ENCODE results near the gene ZNF775. TPM values are rescaled to one million over a fixed set of nuclear protein-coding genes. Genes with fewer than 3 reads are reported as not detected.

The ZNF775 gene
- total RNA-seq, 2 experiments from 2014 or later, result 4.7 to 4.9 TPM

- no peak overlapping the region for H3K4me3 Mint-ChIP-seq
- no peaks in the 10 kb centered on the region for H3K9me3 Mint-ChIP-seq
- no peak for DNase-seq
- ChIA-PET POLR2A (interaction anchor here (1.0 kb wide), 2 partner anchors 32 to 44 kb away, joined by 3 to 4 read pairs; a partner anchor contains a TSS), CTCF (interaction anchor here (0.9 to 1.5 kb wide), 2 partner anchors 44 to 87 kb away, joined by 3 to 4 read pairs; a partner anchor contains a TSS)
- H3K27ac Mint-ChIP-seq, result no peak overlapping the region
- H3K36me3 Mint-ChIP-seq (ENCODE audit: low read depth), result peaks cover 3% of the 10 kb centered on the region
- peaks cover 58% of the 10 kb centered on the region for H3K4me1 Mint-ChIP-seq (ENCODE audit: low read depth)
- ATAC-seq, result no peak
- no peaks in the 10 kb centered on the region for H3K27me3 Mint-ChIP-seq
- no peak for TF ChIP-seq CTCF (IDR thresholded peaks at IDR 0.05)
- intact Hi-C loops (cut with micrococcal nuclease), result no loop called here
Measured at GRCh38 chr7:150361807-150362621, 17.1 kb upstream of the ZNF775 start.

GRCh38 chr7:150363370-150363769, 15.8 kb upstream of the ZNF775 start:
- DNase-seq (no peak), ATAC-seq (no peak)
- ChIA-PET POLR2A (interaction anchor here (1.0 to 1.1 kb wide), 3 partner anchors 14 to 42 kb away, joined by 3 to 4 read pairs (median 3); a partner anchor contains a TSS), CTCF (interaction anchor here (0.9 to 1.7 kb wide), 2 partner anchors 8 to 42 kb away, joined by 3 to 5 read pairs; a partner anchor contains a TSS)
- H3K9me3 Mint-ChIP-seq, result no peaks in the 10 kb centered on the region
- no peak for TF ChIP-seq CTCF (IDR thresholded peaks at IDR 0.05)
- H3K27me3 Mint-ChIP-seq, result no peaks in the 10 kb centered on the region
- no peak overlapping the region for H3K4me3 Mint-ChIP-seq
- H3K4me1 Mint-ChIP-seq (ENCODE audit: low read depth), result peaks cover 54% of the 10 kb centered on the region
- no peak overlapping the region for H3K27ac Mint-ChIP-seq
- peaks cover 3% of the 10 kb centered on the region for H3K36me3 Mint-ChIP-seq (ENCODE audit: low read depth)
- intact Hi-C loops (cut with micrococcal nuclease), result no loop called here

GRCh38 chr7:150363872-150364271, 15.3 kb upstream of the ZNF775 start:
- intact Hi-C loops (cut with micrococcal nuclease), result no loop called here
- no peak for ATAC-seq
- ChIA-PET CTCF (interaction anchor here (1.7 kb wide), 1 partner anchor 9 kb away, joined by 5 read pairs; no protein-coding TSS in a partner anchor), POLR2A (interaction anchor here (1.1 kb wide), 1 partner anchor 14 kb away, joined by 3 read pairs; no protein-coding TSS in a partner anchor)
- no peak overlapping the region for H3K4me3 Mint-ChIP-seq
- H3K4me1 Mint-ChIP-seq (ENCODE audit: low read depth), result peaks cover 49% of the 10 kb centered on the region
- no peaks in the 10 kb centered on the region for H3K9me3 Mint-ChIP-seq
- H3K36me3 Mint-ChIP-seq (ENCODE audit: low read depth), result peaks cover 3% of the 10 kb centered on the region
- no peaks in the 10 kb centered on the region for H3K27me3 Mint-ChIP-seq
- H3K27ac Mint-ChIP-seq, result no peak overlapping the region
- no peak for DNase-seq
- no peak for TF ChIP-seq CTCF (IDR thresholded peaks at IDR 0.05)

- ATAC-seq (no peak), DNase-seq (no peak)
- no peak for TF ChIP-seq CTCF (IDR thresholded peaks at IDR 0.05)
- Mint-ChIP-seq H3K27ac (no peak overlapping the region), H3K4me3 (no peak overlapping the region), H3K27me3 (no peaks in the 10 kb centered on the region), H3K4me1 (ENCODE audit: low read depth) (peaks cover 45% of the 10 kb centered on the region), H3K9me3 (no peaks in the 10 kb centered on the region), H3K36me3 (ENCODE audit: low read depth) (peaks cover 1% of the 10 kb centered on the region)
- intact Hi-C loops (cut with micrococcal nuclease), result no loop called here
- ChIA-PET CTCF (interaction anchor here (2.7 kb wide), 1 partner anchor 9 kb away, joined by 9 read pairs; no protein-coding TSS in a partner anchor), POLR2A (interaction anchor here (1.1 kb wide), 1 partner anchor 13 kb away, joined by 4 read pairs; no protein-coding TSS in a partner anchor)
Measured at GRCh38 chr7:150365194-150365593, 13.9 kb upstream of the ZNF775 start.
